ENCODE data around the gene LACTB.

DNA sequence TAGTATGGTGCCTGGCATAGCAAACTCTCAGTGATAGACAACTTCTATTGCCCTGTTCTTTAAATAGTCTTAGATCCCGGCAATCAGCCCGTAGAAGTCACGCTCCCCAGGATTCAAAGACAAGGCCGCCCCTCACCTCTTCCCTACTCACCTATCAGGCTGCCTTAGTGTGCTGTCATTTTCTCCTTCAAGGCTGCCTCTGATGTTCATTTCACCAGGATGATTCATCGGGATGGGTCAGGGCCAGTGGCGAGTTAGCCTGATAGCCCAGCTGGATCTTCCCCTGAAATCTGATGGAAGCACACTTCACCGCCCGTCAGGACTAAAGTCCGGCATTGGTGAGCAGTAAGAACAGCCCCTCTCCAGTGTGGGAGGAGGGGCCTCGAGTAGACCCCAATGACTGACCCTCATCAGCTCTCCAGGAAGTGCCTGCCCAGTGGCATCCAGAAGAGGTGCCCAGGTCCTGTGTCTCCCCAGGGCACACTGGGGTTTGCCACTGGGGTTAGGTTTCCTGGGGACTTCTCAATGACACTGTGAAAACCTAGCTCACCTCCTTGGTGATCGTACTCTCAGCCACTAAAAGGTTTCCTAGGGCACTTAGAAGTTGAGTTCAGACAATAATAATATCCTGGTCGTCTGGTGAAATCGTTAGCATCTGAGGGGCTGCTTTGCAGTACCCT is 41.6 kb upstream of the LACTB start:
- no peak for TF ChIP-seq CTCF (conservative IDR thresholded peaks at IDR 0.05; ENCODE audit: low read depth, low read length)
- no peak for TF ChIP-seq MAZ (IDR thresholded peaks at IDR 0.05; ENCODE audit: borderline replicate concordance, low read depth, low read length)
- TF ChIP-seq POLR2A (IDR thresholded peaks at IDR 0.05; ENCODE audit: low read depth, low read length), result no peak
- TF ChIP-seq CEBPB (IDR thresholded peaks at IDR 0.05; ENCODE audit: low read depth, low read length), result no peak
- no peak for TF ChIP-seq RAD21 (IDR thresholded peaks at IDR 0.05; ENCODE audit: low read length)
- TF ChIP-seq RCOR1 (IDR thresholded peaks at IDR 0.05; ENCODE audit: insufficient replicate concordance, low read length), result no peak
- no peak for TF ChIP-seq BHLHE40 (IDR thresholded peaks at IDR 0.05; ENCODE audit: low read depth, low read length)
- TF ChIP-seq RFX5 (IDR thresholded peaks at IDR 0.05; ENCODE audit: low read depth, low read length), result no peak
- TF ChIP-seq MXI1 (IDR thresholded peaks at IDR 0.05; ENCODE audit: borderline replicate concordance, low read depth, low read length), result no peak
- TF ChIP-seq USF2 (IDR thresholded peaks at IDR 0.05; ENCODE audit: low read depth, low read length), result no peak
- TF ChIP-seq MAFK (IDR thresholded peaks at IDR 0.05; ENCODE audit: low read depth, low read length), result no peak
- no peak for TF ChIP-seq ELK1 (IDR thresholded peaks at IDR 0.05; ENCODE audit: borderline replicate concordance, low read depth, low read length)

All from IMR-90 (cell line).